Aorta (tissue), 5 donors: Measurements from ENCODE around the gene ARID1B. TPM values are rescaled to one million over a fixed set of nuclear protein-coding genes. Genes with fewer than 3 reads are reported as not detected.

Experiments
- ATAC-seq: fragments of 200-7000 bp; cut with Tn5 transposase; one replicate; pipeline ENCODE4 v1.9.1; 2022; ENCODE audit warnings: moderate library complexity; ENCODE audit not compliant: low FRiP score
- DNase-seq, 2 donors: peaks; one replicate each; pipeline ENCODE4 v3.0.0-alpha.2; 2020
- H3K27ac ChIP-seq, 2 donors: one replicate each; pipeline ENCODE4 v1.5.1; 2013; ENCODE audit warnings: low read length in 2 of 2, mild to moderate bottlenecking in 2 of 2, moderate library complexity in 2 of 2, control low read depth in 1 of 2, inconsistent platforms in 1 of 2, low read depth in 1 of 2
- H3K27me3 ChIP-seq, 2 donors: one replicate each; pipeline ENCODE4 v1.6.1; 2013; ENCODE audit warnings: control low read depth in 1 of 2, low read length in 1 of 2, mild to moderate bottlenecking in 1 of 2, moderate library complexity in 1 of 2; ENCODE audit not compliant: insufficient read depth in 2 of 2, control insufficient read depth in 1 of 2
- H3K36me3 ChIP-seq, 2 donors: one replicate each; pipeline ENCODE4 v1.6.1; 2013; ENCODE audit warnings: control low read depth in 1 of 2, low read length in 1 of 2, mild to moderate bottlenecking in 1 of 2; ENCODE audit not compliant: insufficient read depth in 2 of 2, control insufficient read depth in 1 of 2
- H3K4me1 ChIP-seq, 2 donors: one replicate each; pipeline ENCODE4 v1.6.1; 2013; ENCODE audit warnings: low read length in 2 of 2, control low read depth in 1 of 2, mild to moderate bottlenecking in 1 of 2, moderate library complexity in 1 of 2; ENCODE audit not compliant: insufficient read depth in 2 of 2, control insufficient read depth in 1 of 2
- H3K4me3 ChIP-seq, 2 donors: one replicate each; pipeline ENCODE4 v1.5.1; 2013; ENCODE audit warnings: low read length in 2 of 2, control low read depth in 1 of 2, mild to moderate bottlenecking in 1 of 2
- H3K9me3 ChIP-seq: one replicate; pipeline ENCODE4 v1.6.1; 2013; ENCODE audit warnings: mild to moderate bottlenecking, low read length; ENCODE audit not compliant: control insufficient read depth
- WGBS, 2 donors: extraction: QIAGEN DNeasy Blood & Tissue Kit; methylation state at CpG; one replicate each; pipeline ENCODE4 v1.1.7; 2013; 5-methylcytosine and 5-hydroxymethylcytosine counted together
- intact Hi-C, 2 donors: fragments of 100-400 bp; cut with DNase I; formaldehyde crosslinking; loops; one replicate each; pipeline versions ENCODE4 v1.14.2 to v1.15.0; 2022
- polyA plus RNA-seq, 2 donors: library from polyadenylated mRNA; stranded (reverse); fragments of 200-250 nt; gene quantifications; one replicate each; pipeline ENCODE4 v1.2.3, GENCODE V29; 2013
- total RNA-seq, 2 donors: library from RNA; stranded (reverse); fragmentation: NEBNext Ultra II Directional; extraction: Animal tissue kit (Norgen Biotek cat#: 25700); gene quantifications; one replicate each; pipeline ENCODE4 v1.2.1, GENCODE V29; 2021
- donor health status: healthy with polysubstance abuse.
- donor health status: Bipolar disorder and iron deficiency.
- donor health status: DM: no; HTN: no; CAD: no.
- donor health status: DM: no; HTN: no; CAD: no.
- donor health status: DM: yes; HTN: yes; CAD: no.

Gene ARID1B
- total and polyA plus RNA-seq, 4 donors: 6.5 to 143 (median 54.5) TPM

DNA sequence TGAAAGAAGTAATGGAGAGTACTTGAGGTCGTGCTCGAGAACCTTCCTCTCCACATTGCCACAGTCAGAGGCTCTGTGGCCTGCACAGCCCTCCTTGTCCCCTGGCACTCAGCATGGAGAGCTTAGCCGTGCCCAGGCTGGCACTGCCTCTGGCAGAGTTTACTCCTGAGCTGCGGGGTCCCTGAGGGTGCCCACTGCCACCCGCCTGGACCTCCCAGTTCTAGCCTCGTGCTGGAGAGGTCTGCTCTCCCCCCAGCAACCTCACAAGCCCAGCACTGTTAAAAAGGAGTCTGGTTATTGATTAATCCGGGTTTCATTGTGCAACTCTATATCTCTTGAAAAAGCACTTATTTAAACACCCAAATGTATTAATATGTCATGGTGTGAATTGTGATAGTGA, 319.3 kb downstream of the ARID1B start:
- H3K27ac ChIP-seq: no peak overlapping the region
- ATAC-seq (no peak), DNase-seq (no peak)
- H3K36me3 ChIP-seq: no peaks in the 10 kb centered on the region
- WGBS, 2 donors: 28 to 30% methylated on average over 7 of the region's 7 CpGs
- H3K9me3 ChIP-seq: no peaks in the 10 kb centered on the region
- H3K4me3 ChIP-seq: no peak overlapping the region
- intact Hi-C loops: no loop called here
- no peaks in the 10 kb centered on the region for H3K27me3 ChIP-seq
- H3K4me1 ChIP-seq: no peaks in the 10 kb centered on the region

DNA sequence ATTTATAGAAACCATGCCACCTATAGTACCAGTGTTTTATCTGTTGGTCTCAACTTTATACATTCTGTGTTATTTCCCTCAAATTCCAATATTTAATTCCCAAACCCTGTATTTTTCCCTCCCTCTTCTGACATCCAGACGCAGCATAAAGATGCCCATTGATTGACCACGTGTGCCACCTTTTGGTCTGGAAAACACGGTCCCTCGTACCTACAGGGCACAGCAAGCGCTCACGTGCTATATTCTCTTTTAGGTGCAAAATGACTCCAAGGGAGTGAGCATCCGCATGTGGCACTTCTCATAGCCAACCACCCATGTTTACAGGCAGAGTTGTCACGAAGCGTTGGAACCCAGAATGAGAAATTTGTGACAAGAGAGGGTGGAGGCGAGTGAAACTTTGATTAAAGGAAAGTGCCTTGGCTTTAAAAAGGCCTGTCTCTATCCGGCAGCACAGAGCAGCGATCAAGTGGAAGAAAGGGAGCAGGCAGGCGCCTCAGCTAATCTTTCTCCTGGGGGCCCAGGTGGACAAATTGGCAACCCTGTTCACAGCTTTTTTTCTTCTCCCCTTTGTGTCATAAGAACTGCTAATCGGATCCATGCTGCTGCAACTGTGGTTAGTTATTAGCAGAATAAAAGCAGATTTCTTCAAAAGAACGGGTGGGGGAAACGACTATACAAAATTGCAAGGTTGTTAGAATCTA, 320.2 kb downstream of the ARID1B start:
- Histone ChIP-seq H3K9me3 (no peaks in the 10 kb centered on the region), H3K36me3 (no peaks in the 10 kb centered on the region), H3K27ac (no peak overlapping the region), H3K4me1 (no peaks in the 10 kb centered on the region), H3K27me3 (no peaks in the 10 kb centered on the region), H3K4me3 (no peak overlapping the region)
- no peak for ATAC-seq
- no peak for DNase-seq
- intact Hi-C loops: no loop called here
- WGBS, 2 donors: 91 to 92% methylated on average over 16 of the region's 16 CpGs

DNA sequence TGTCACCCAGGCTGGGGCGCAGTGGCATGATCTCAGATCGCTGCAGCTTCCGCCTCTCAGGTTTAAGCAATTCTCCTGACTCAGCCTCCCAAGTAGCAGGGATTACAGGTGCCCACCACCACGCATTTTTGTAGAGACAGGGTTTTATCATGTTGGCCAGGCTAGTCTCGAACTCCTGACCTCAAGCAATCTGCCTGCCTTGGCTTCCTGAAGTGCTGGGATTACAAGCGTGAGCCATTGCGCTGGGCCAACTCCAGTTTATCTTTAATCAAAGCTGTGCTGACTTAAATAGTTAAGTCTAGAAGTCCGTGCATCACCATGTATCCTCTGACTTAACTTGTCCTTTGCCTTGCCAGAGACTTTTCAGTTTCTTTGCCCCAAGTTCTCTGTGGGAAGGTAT, 321.8 kb downstream of the ARID1B start:
- Histone ChIP-seq H3K4me1 (no peaks in the 10 kb centered on the region), H3K27me3 (no peaks in the 10 kb centered on the region), H3K27ac (no peak overlapping the region), H3K36me3 (no peaks in the 10 kb centered on the region), H3K9me3 (no peaks in the 10 kb centered on the region), H3K4me3 (no peak overlapping the region)
- intact Hi-C loops: no loop called here
- no peak for ATAC-seq
- 94 to 97% methylated on average over 8 of the region's 8 CpGs for WGBS, 2 donors
- DNase-seq: no peak

- no peak overlapping the region for H3K4me3 ChIP-seq
- no peaks in the 10 kb centered on the region for H3K27me3 ChIP-seq
- WGBS, 2 donors: 77% methylated on average over 7 of the region's 7 CpGs
- no peak overlapping the region for H3K27ac ChIP-seq
- H3K4me1 ChIP-seq: no peaks in the 10 kb centered on the region
- DNase-seq (no peak), ATAC-seq (no peak)
- no peaks in the 10 kb centered on the region for H3K9me3 ChIP-seq
- H3K36me3 ChIP-seq: no peaks in the 10 kb centered on the region
- intact Hi-C loops: no loop called here
Measured at GRCh38 chr6:157099912-157100593, 322.9 kb downstream of the ARID1B start.

- H3K27ac ChIP-seq: no peak overlapping the region
- intact Hi-C loops: no loop called here
- no peak overlapping the region for H3K4me3 ChIP-seq
- ATAC-seq: no peak
- H3K9me3 ChIP-seq: no peaks in the 10 kb centered on the region
- H3K4me1 ChIP-seq: no peaks in the 10 kb centered on the region
- 56 to 62% methylated on average over 1 of the region's 1 CpG for WGBS, 2 donors
- DNase-seq: no peak
- no peaks in the 10 kb centered on the region for H3K36me3 ChIP-seq
- H3K27me3 ChIP-seq: no peaks in the 10 kb centered on the region
Measured at GRCh38 chr6:157101166-157101565, 324.0 kb downstream of the ARID1B start.

- DNase-seq (no peak), ATAC-seq (no peak)
- peaks cover 0 to 2% of the 10 kb centered on the region in 2 donors for H3K4me1 ChIP-seq
- H3K27ac ChIP-seq: no peak overlapping the region
- no peaks in the 10 kb centered on the region for H3K27me3 ChIP-seq
- 71 to 77% methylated on average over 1 of the region's 1 CpG for WGBS, 2 donors
- H3K9me3 ChIP-seq: no peaks in the 10 kb centered on the region
- H3K36me3 ChIP-seq: no peaks in the 10 kb centered on the region
- H3K4me3 ChIP-seq: no peak overlapping the region
- intact Hi-C loops: no loop called here
Measured at GRCh38 chr6:157104803-157105202, 327.6 kb downstream of the ARID1B start.

DNA sequence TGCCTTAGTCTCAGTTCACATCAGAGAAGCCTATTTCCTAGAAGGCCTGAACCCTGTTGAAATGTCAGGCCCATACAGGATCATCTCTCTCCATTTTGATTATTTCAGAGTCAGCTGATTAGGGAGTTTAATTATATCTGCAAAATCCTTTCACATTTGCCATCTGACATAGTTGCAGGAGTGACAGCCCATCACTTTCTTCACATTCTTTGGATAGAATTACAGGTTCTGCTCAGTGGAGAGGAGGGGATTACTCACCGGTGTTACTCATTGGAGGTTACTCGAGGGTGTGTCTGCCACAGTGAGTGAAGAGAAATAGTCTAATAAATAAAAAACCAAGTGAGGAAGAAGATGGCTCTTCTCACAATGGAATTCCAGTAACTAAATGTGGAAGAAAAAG, 329.3 kb downstream of the ARID1B start:
- WGBS, 2 donors: 82 to 83% methylated on average over 2 of the region's 2 CpGs
- H3K27me3 ChIP-seq: no peaks in the 10 kb centered on the region
- no peak overlapping the region for H3K27ac ChIP-seq
- DNase-seq: no peak
- H3K9me3 ChIP-seq: no peaks in the 10 kb centered on the region
- no peak overlapping the region for H3K4me3 ChIP-seq
- ATAC-seq: no peak
- intact Hi-C loops: no loop called here
- peaks cover 0 to 2% of the 10 kb centered on the region in 2 donors for H3K4me1 ChIP-seq
- H3K36me3 ChIP-seq: no peaks in the 10 kb centered on the region

- DNase-seq: no peak
- intact Hi-C loops: no loop called here
- no peaks in the 10 kb centered on the region for H3K27me3 ChIP-seq
- no peak overlapping the region for H3K4me3 ChIP-seq
- WGBS, 2 donors: 68 to 71% methylated on average over 4 of the region's 4 CpGs
- no peak overlapping the region for H3K27ac ChIP-seq
- no peak for ATAC-seq
- no peaks in the 10 kb centered on the region for H3K36me3 ChIP-seq
- H3K9me3 ChIP-seq: no peaks in the 10 kb centered on the region
- peaks cover 0 to 2% of the 10 kb centered on the region in 2 donors for H3K4me1 ChIP-seq
Measured at GRCh38 chr6:157107571-157107914, 330.4 kb downstream of the ARID1B start.
